Measurements from ENCODE around the gene PHOX2A. TPM values are rescaled to one million over a fixed set of nuclear protein-coding genes. Genes with fewer than 3 reads are reported as not detected.
"Not testable (repeated sequence)": the region's sequence is repeated elsewhere in the genome, so short reads cannot be mapped to it uniquely, and the experiment has no call there.

The PHOX2A gene
- total RNA-seq: not detected

DNA sequence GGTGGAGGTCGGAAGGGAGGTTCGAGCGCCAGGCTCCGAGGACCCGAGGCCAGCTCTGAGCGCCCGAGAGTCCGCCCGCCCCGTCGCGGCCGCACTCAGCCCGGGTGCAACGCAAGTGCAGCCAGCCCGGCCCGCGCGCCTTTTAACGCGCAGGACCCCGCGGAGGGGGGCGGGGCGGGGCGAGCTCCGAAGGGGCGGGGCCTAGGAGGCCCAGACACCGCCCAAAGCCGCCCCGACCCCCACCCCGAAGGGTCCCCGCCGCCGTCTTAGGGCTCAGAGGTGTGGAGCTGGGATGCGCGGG lies at the start of gene PHOX2A:
Gene PHOX2A (minus strand): TSS at position 117 of the 301 bp plus-strand sequence. CDS start 172 bp downstream, outside the sequence.
- intact Hi-C loops (cut with DNase I; ENCODE audit: low total_unique reads): no loop called here
- WGBS, 2 donors: 0 to 5% methylated on average over 5 to 34 of the region's 37 CpGs
- DNase-seq (ENCODE audit: low spot score in 2 of 2): no peak
- TF ChIP-seq CTCF (IDR thresholded peaks at IDR 0.05): no peak
- TF ChIP-seq POLR2A (IDR thresholded peaks at IDR 0.05): no peak
- no peak within 1 kb of the TSS for H3K4me3 ChIP-seq (ENCODE audit: low read depth, poor library complexity, severe bottlenecking)

GRCh38 chr11:72293391-72293790 lies 49.4 kb upstream of the PHOX2A start:
- H3K4me3 ChIP-seq (ENCODE audit: low read depth, poor library complexity, severe bottlenecking): no peak overlapping the region
- peak in 1 of 2 donors; percentile 72 for DNase-seq (ENCODE audit: low spot score in 2 of 2)
- WGBS, 2 donors: 93 to 97% methylated on average over 13 of the region's 14 CpGs
- TF ChIP-seq POLR2A (IDR thresholded peaks at IDR 0.05) (no peak), CTCF (IDR thresholded peaks at IDR 0.05) (no peak)
- intact Hi-C loops (cut with DNase I; ENCODE audit: low total_unique reads): no loop called here

GRCh38 chr11:72292106-72292785 lies 48.3 kb upstream of the PHOX2A start:
- intact Hi-C loops (cut with DNase I; ENCODE audit: low total_unique reads): no loop called here
- WGBS, 2 donors: 82 to 92% methylated on average over 7 to 8 of the region's 8 CpGs
- no peak overlapping the region for H3K4me3 ChIP-seq (ENCODE audit: low read depth, poor library complexity, severe bottlenecking)
- no peak for TF ChIP-seq CTCF (IDR thresholded peaks at IDR 0.05)
- TF ChIP-seq POLR2A (IDR thresholded peaks at IDR 0.05): no peak
- peak in 1 of 2 donors; percentile 78 for DNase-seq (ENCODE audit: low spot score in 2 of 2)

DNA sequence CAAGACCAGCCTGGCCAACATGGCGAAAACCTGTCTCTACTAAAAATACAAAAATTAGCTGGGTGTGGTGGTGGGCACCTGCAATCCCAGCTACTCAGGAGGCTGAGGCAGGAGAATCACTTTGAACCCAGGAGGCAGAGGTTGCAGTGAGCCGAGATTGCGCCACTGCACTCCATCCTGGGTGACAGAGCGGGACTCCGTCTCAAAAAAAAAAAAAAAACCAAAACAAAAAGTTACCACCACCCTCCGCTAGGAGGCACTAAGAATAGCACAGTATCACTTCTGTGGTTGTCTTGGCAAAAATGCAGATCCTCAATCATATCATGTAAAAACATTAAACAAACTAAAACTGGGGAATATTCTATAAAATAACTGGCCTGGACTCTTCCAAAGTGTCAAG lies 46.8 kb upstream of the PHOX2A start:
- intact Hi-C loops (cut with DNase I; ENCODE audit: low total_unique reads); H3K4me3 ChIP-seq (ENCODE audit: low read depth, poor library complexity, severe bottlenecking): not testable (repeated sequence)
- peak in 1 of 2 donors; percentile 56 for DNase-seq (ENCODE audit: low spot score in 2 of 2)
- WGBS, 2 donors: 78 to 82% methylated on average over 6 of the region's 6 CpGs

DNA sequence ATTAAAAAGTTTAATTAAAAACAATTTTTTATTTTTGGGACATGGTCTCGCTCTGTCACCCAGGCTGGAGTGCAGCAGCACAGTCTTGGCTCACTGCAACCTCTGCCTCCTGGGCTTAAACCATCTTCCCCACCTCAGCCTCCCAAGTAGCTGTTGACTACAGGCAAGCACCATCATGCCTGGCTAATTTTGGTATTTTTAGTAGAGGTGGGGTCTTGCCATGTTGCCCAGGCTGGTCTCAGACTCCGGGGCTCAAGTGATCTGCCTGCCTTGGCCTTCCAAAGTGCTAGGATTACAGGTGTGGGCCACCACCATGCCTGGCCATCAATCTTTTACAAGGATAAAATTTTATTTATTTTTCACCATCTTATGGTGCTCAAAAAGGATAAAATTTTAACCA lies 43.3 kb upstream of the PHOX2A start:
- intact Hi-C loops (cut with DNase I; ENCODE audit: low total_unique reads): no loop called here

GRCh38 chr11:72283947-72284346 lies 40.0 kb upstream of the PHOX2A start:
- no peak overlapping the region for H3K4me3 ChIP-seq (ENCODE audit: low read depth, poor library complexity, severe bottlenecking)
- WGBS, 2 donors: 66 to 73% methylated on average over 2 of the region's 2 CpGs
- intact Hi-C loops (cut with DNase I; ENCODE audit: low total_unique reads): no loop called here
- no peak for DNase-seq (ENCODE audit: low spot score in 2 of 2)
- TF ChIP-seq CTCF (IDR thresholded peaks at IDR 0.05) (no peak), POLR2A (IDR thresholded peaks at IDR 0.05) (no peak)

More for the DNA sequence above, 43.3 kb upstream of the PHOX2A start:
- no peak overlapping the region for H3K4me3 ChIP-seq (ENCODE audit: low read depth, poor library complexity, severe bottlenecking)
- DNase-seq (ENCODE audit: low spot score in 2 of 2): no peak
- TF ChIP-seq CTCF (IDR thresholded peaks at IDR 0.05) (no peak), POLR2A (IDR thresholded peaks at IDR 0.05) (no peak)
- 69 to 74% methylated on average over 2 of the region's 2 CpGs for WGBS, 2 donors

Data from lower leg skin (tissue), 4 donors.